Pulmonary artery endothelial cell (primary cell): Measurements from ENCODE around the gene MIP. TPM values are rescaled to one million over a fixed set of nuclear protein-coding genes. Genes with fewer than 3 reads are reported as not detected.
"Not testable (repeated sequence)": the region's sequence is repeated elsewhere in the genome, so short reads cannot be mapped to it uniquely, and the experiment has no call there.

ENCODE experiments used
- DNase-seq: peaks from one replicate; pipeline ENCODE4 v3.0.0-alpha.2; 2011; ENCODE audit warnings: low read depth, low spot score
- total RNA-seq: library from RNA; depleted of rRNA; stranded (reverse); fragments of >200 nt; gene quantifications from 2 replicates; pipeline ENCODE4 v1.2.3, GENCODE V29; 2014

MIP gene
- total RNA-seq, 1 donor from 2014 or later, result 0.20 TPM

GRCh38 chr12:56410768-56411167, 43.7 kb downstream of the MIP start:
- no peak for DNase-seq

DNA sequence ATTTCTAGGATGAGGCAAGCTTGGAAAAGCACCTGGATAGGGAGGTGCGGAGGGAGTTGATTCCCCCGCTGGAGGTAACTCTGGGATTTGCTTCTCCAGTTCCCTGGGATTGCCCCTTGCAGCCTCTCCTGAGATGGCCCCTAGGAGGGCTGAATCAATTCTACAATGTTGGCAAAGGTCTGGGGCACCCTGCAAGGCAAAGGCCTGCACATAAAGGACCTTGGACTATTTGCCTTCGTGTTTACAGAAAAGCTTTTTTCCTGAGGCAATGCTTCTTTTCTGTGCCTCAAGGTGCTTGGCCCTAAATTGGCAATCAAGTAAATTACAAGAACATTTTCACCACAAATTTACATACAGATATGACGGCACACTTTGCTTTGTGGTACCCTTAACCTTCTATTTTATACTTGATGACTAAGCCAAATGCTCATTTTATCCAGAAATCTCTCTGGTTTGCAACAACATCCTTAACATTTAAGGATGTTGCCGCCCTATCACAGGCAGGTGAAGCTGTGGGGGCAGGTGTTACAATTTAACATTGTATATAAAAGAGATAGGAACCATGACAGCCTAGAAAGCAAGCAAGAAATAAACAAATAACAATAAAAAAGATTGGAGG, 45.5 kb downstream of the MIP start:
- no peak for DNase-seq

GRCh38 chr12:56404227-56404626, 50.2 kb downstream of the MIP start:
- DNase-seq, result not testable (repeated sequence)

DNA sequence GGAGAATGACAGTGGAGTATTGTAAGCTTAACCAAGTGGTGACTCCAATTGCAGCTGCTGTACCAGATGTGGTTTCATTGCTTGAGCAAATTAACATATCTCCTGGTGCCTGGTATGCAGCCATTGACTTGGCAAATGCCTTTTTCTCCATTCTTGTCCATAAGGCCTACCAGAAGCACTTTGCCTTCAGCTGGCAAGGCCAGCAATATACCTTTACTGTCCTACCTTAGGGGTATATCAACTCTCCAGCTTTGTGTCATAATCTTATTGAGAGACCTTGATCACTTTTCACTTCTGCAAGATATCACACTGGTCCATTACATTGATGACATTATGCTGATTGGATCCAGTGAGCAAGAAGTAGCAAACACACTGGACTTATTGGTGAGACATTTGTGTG, 52.8 kb downstream of the MIP start:
- not testable (repeated sequence) for DNase-seq

GRCh38 chr12:56401125-56401524, 53.3 kb downstream of the MIP start:
- not testable (repeated sequence) for DNase-seq

Other genes starting within 250 kb of the MIP start
- 189 and 215 TPM in 2 replicates for gene RNF41, start 232.7 kb downstream of the MIP start, total RNA-seq
- 37.1 and 44.1 TPM in 2 replicates for gene NABP2, start 230.3 kb downstream of the MIP start, total RNA-seq
- gene SLC39A5, start 224.6 kb downstream of the MIP start, total RNA-seq, result not detected in 2 replicates
- gene ANKRD52, start 196.3 kb downstream of the MIP start, total RNA-seq, result 13.1 and 21.4 TPM in 2 replicates
- gene COQ10A, start 187.7 kb downstream of the MIP start, total RNA-seq, result 4.9 and 7.3 TPM in 2 replicates
- 151 TPM in 2 replicates for gene CS, start 154.3 kb downstream of the MIP start, total RNA-seq
- 73.1 and 82.8 TPM in 2 replicates for gene CNPY2, start 138.7 kb downstream of the MIP start, total RNA-seq
- gene PAN2, start 120.7 kb downstream of the MIP start, total RNA-seq, result 10.6 and 15.3 TPM in 2 replicates
- 0.13 TPM in 1 of 2 replicates, not detected in the other for gene IL23A, start 115.8 kb downstream of the MIP start, total RNA-seq
- 54.6 and 87.9 TPM in 2 replicates for gene STAT2, start 94.5 kb downstream of the MIP start, total RNA-seq
- not detected in 2 replicates for gene APOF, start 91.8 kb downstream of the MIP start, total RNA-seq
- 14.8 and 25.3 TPM in 2 replicates for gene TIMELESS, start 5.2 kb downstream of the MIP start, total RNA-seq
- gene SPRYD4, start 13.9 kb upstream of the MIP start, total RNA-seq, result 1.7 and 1.8 TPM in 2 replicates
- gene GLS2, start 33.5 kb upstream of the MIP start, total RNA-seq, result 0.26 and 0.28 TPM in 2 replicates
- gene RBMS2, start 67.2 kb upstream of the MIP start, total RNA-seq, result 21.6 and 25.7 TPM in 2 replicates
- 16.6 and 26.3 TPM in 2 replicates for gene BAZ2A, start 175.7 kb upstream of the MIP start, total RNA-seq
- gene ATP5F1B, start 191.3 kb upstream of the MIP start, total RNA-seq, result 633 and 660 TPM in 2 replicates
- 85.3 and 143 TPM in 2 replicates for gene PTGES3, start 233.6 kb upstream of the MIP start, total RNA-seq